Vagina (tissue), 2 donors: Measurements from ENCODE around the gene ART1.

Experiments used
- POLR2A ChIP-seq, 2 donors: fragments of 450-650 bp; IDR thresholded peaks; one replicate each; pipeline ENCODE4 v1.6.1; 2017; ENCODE audit warnings: antibody characterized with exemption in 2 of 2, mild to moderate bottlenecking in 2 of 2, moderate library complexity in 2 of 2
- TF ChIP-seq, protein P1 (sequence below), 3 experiments: fragments of 450-650 bp in 2 of 3; fragments of 200-600 bp in 1 of 3; sonication (generic) in 1 of 3; IDR thresholded peaks; one replicate each; pipeline ENCODE4 v1.5.1; 2017 to 2019; ENCODE audit warnings: antibody characterized with exemption in 3 of 3, mild to moderate bottlenecking in 2 of 3, moderate library complexity in 2 of 3

DNA sequence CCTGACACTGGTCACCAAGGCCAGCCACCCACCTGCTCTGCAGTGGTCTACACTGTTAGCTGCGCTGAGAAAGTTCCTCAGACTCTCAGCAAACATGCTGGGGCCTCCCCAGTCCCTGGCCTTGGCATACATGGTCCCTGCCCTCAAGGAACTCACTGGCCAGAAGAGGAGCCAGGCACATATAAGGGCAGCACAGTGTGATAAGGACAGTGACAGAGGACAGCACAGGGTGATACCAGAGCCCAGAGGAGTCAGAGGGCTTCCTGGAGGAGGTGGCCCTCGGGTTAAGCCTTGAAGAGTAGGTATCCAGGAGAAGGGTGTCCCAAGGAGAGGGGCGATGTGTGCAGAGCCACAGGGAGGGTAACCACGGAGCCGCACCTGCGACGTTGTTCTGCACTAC is 624 bp downstream of the ART1 start:
- TF ChIP-seq, protein P1, sequence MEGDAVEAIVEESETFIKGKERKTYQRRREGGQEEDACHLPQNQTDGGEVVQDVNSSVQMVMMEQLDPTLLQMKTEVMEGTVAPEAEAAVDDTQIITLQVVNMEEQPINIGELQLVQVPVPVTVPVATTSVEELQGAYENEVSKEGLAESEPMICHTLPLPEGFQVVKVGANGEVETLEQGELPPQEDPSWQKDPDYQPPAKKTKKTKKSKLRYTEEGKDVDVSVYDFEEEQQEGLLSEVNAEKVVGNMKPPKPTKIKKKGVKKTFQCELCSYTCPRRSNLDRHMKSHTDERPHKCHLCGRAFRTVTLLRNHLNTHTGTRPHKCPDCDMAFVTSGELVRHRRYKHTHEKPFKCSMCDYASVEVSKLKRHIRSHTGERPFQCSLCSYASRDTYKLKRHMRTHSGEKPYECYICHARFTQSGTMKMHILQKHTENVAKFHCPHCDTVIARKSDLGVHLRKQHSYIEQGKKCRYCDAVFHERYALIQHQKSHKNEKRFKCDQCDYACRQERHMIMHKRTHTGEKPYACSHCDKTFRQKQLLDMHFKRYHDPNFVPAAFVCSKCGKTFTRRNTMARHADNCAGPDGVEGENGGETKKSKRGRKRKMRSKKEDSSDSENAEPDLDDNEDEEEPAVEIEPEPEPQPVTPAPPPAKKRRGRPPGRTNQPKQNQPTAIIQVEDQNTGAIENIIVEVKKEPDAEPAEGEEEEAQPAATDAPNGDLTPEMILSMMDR (IDR thresholded peaks at IDR 0.05) = no peak
- TF ChIP-seq POLR2A (IDR thresholded peaks at IDR 0.05) = no peak
